HG03045 (cell line): ENCODE results near the gene ENDOD1.

Experiments
- ATAC-seq: cut with Tn5 transposase; IDR thresholded peaks from one replicate; pipeline ENCODE4 v1.9.1; 2021; ENCODE audit warnings: mild to moderate bottlenecking, moderate library complexity; ENCODE audit not compliant: unreplicated experiment

Gene ENDOD1

DNA sequence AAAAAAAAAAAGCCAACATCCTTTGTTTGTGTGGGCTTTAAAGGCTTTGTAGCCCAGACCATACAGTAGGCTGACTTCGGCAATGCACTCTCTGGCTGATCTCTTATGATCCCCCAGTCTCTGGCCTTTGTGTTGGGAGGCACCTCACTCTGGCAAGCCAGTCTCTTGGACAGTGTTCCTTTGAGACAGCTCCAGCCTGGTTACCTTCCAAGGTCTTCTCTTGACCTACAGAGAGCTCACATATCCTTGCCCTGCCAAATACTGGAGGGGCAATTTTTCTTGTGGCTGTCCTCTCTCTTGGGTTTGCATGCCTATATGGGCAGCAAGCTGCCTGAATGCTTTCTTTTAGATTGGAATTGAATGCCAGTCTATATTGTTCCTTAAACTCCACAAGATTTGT lies 71.6 kb downstream of the ENDOD1 start:
- ATAC-seq: no peak

- no peak for ATAC-seq
These were observed 73.5 kb downstream of the ENDOD1 start for GRCh38 chr11:95163106-95163505.

GRCh38 chr11:95165638-95166037 lies 76.0 kb downstream of the ENDOD1 start:
- no peak for ATAC-seq

GRCh38 chr11:95166781-95167180 lies 77.1 kb downstream of the ENDOD1 start:
- ATAC-seq: no peak

DNA sequence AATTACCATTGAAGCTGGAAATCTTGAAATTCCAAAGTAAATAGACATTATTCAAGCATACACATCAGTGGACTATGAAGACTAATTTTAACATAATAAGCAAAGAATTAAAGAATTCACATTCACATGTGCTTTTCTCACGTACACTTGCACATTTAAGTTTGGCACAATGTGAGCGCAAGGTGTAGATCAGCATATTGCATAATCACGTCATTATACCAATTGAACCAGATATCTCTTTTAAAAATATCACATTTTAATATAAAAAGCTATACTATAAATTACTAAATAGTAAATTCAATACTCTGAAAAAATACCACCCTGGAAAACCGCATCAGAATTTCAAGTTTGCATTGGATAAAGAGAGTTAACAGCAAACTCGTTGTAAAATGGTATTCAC lies 80.6 kb downstream of the ENDOD1 start:
- no peak for ATAC-seq

DNA sequence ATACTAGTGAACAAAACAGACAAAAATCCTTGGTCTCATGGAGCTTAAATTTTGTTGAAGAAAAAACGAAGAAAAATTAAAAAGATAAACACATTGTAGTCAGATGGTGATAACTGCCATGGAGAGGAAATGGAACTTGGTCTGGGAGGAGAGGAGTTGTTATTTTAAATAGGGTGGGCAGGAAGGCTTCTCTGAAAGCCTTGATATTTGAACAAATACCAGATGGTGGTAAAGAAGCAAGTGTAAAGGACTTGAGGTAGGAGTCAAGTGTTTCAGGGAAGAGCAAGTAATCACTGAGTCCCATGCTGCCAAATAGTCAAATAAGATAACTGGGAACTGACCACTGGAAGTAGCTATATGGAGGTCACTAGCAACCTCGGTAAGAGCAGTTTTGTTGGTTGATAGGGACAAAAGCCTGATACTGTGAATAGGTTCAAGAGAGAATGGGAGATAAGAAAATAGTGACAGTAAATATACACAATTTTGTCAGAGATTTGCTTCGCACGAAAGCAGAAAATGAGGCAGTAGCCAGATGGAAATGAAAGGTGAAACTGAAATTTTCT lies 86.3 kb downstream of the ENDOD1 start:
- no peak for ATAC-seq
